RPMI7951 (cell line): ENCODE results near the gene ECHDC3. TPM values are rescaled to one million over a fixed set of nuclear protein-coding genes. Genes with fewer than 3 reads are reported as not detected.

Experiments
- DNase-seq: peaks from one replicate; pipeline ENCODE4 v3.0.0-alpha.2; 2012; ENCODE audit warnings: low read depth
- total RNA-seq: library from RNA; depleted of rRNA; stranded (reverse); fragments of >200 nt; shearing (Covaris generic); gene quantifications from 2 replicates; pipeline ENCODE4 v1.2.3, GENCODE V29; 2014

Gene ECHDC3
- total RNA-seq, 1 experiment from 2014 or later = 8.2 TPM

GRCh38 chr10:11748866-11749265 lies 6.7 kb downstream of the ECHDC3 start:
- no peak for DNase-seq

DNA sequence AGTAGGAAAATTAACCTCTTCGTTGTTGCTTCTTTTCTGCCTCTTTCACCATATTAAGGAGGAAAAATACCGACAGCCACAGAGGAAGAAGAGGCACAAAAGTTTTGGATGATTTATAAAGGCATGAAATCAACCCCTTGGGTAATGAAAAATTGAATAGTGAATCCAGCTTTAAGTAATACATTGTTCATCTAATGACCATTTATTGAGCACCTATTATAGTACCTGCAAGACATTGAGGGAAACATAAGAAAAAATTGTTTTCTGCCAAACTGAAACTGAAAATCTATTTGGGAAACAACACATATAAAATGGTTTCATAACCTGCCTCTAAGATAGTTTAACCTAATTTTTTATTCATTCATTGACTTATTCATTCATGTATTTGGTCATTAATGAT lies 8.2 kb downstream of the ECHDC3 start:
- DNase-seq = no peak

DNA sequence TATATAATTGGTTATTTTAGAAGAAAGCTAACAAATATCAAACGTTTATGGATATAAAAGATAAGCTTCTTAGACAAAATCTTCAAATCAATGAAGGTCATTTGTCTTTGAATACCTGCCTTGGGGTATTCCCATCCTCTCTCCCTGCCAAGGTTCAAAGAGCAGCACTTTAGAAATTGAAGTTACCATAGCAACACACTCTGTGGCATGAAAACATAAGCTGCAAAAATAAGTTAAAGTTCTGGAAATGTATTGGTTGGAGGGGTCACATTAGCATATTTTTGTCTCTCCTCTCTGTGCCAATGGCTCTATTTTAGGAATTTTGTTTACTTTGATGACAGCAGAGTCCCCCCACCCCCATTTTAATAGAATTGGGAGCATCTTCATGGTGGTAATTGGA lies 12.0 kb downstream of the ECHDC3 start:
- no peak for DNase-seq

DNA sequence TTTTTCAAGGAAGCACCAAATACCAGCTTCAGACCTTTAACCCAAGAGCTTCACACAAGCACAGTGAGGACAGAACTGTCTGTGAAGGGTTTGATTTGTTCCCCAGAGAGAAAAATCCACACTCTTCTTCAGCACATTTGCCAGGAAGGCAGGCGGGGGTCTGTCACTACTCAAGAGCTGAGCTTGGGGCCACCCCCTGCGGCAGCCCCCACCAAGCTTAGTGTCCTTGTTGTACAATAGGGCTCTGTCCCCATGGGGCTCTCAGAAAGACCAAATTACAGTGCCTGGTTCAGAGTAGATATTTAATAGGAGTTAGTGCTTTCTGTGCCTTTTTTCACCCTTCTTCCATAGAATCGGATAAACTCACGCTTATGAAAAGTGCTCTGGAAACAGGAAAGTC lies 12.4 kb downstream of the ECHDC3 start:
- no peak for DNase-seq

GRCh38 chr10:11755512-11756263 lies 13.5 kb downstream of the ECHDC3 start:
- no peak for DNase-seq

DNA sequence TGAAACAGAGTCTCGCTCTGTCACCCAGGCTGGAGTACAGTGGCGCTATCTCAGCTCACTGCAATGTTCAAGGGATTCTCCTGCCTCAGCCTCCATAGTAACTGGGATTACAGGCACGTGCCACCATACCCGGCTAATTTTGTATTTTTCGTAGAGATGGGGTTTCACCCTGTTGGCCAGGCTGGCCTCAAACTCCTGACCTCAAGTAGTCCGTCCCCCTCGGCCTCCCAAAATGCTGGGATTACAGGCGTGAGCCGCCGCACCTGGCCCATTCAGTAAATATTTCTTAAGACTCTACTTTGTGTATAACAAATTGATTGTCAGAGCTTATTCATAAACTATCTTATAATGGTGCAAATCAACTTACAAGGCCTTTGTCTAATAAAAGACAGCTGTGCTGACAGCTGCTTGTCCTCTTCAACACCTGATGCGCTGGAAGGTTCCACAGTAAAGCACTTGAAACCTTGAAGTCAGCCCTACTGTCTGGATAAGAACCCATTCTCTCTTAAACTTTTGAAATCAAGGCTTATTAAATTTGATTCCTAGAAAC lies 14.7 kb downstream of the ECHDC3 start:
- DNase-seq = no peak

DNA sequence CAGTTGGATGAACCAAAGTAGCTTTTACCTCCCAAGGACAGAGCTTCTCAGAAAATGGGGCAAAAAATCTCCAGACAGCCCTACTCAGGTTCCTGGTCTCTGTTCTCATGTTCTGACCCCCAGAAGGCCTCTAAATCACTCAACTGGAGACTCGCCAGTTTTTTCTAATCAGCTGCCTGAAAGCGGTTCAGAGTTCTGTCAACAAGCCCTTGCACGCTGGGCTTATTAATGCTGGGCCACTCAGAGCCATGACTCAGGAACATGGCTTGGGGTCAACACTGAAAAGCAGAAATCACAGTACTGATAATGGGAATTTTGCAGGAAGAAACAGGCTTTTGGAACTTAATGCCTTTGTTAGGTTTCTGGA lies 15.3 kb downstream of the ECHDC3 start:
- DNase-seq = peak; percentile 27

- DNase-seq = peak; percentile 61
Observed at GRCh38 chr10:11757821-11758463, 15.8 kb downstream of the ECHDC3 start.

GRCh38 chr10:11758527-11759236 lies 16.5 kb downstream of the ECHDC3 start:
- no peak for DNase-seq

- DNase-seq = no peak
Observed at GRCh38 chr10:11759347-11759746, 17.2 kb downstream of the ECHDC3 start.

DNA sequence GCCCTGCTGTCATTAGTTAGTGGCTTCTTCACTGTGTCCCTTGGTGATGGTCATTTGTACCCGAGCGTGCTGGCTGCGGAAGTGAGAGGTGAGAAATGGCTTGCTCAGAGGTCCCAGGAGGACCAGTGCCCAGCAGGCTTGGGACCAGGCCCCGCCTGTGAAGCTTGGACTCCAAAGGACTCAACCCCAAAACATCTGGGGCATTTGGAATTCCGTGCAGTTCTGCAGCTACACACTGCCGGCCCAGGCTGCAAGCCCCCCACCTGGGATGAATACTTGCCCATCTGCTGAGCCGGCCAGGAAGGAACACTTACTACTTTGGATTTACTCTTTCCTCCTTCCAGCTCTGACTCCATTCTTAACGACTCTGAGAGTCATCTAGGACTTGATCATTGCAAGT lies 18.0 kb downstream of the ECHDC3 start:
- no peak for DNase-seq

- no peak for DNase-seq
Observed at GRCh38 chr10:11760861-11761260, 18.7 kb downstream of the ECHDC3 start.

DNA sequence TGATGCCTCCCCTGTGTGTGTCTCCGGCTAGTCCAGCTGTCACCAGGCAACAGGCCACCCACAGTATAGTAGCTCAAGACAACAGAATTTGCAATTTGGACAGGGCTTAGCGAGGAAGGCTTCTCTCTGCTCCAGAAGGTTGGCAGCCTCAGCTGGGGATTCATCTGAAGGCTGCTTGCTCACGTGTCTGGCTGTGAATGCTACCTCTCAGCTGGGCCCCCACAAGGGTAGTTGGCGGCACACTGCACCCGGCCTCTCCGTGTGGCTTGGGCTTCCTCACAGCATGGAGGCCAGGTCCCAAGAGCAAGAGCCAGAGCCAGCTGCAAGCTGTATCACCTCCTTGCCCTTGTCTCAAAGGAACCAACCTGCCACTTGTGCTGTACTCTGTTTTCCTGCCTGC lies 19.2 kb downstream of the ECHDC3 start:
- DNase-seq = no peak

DNA sequence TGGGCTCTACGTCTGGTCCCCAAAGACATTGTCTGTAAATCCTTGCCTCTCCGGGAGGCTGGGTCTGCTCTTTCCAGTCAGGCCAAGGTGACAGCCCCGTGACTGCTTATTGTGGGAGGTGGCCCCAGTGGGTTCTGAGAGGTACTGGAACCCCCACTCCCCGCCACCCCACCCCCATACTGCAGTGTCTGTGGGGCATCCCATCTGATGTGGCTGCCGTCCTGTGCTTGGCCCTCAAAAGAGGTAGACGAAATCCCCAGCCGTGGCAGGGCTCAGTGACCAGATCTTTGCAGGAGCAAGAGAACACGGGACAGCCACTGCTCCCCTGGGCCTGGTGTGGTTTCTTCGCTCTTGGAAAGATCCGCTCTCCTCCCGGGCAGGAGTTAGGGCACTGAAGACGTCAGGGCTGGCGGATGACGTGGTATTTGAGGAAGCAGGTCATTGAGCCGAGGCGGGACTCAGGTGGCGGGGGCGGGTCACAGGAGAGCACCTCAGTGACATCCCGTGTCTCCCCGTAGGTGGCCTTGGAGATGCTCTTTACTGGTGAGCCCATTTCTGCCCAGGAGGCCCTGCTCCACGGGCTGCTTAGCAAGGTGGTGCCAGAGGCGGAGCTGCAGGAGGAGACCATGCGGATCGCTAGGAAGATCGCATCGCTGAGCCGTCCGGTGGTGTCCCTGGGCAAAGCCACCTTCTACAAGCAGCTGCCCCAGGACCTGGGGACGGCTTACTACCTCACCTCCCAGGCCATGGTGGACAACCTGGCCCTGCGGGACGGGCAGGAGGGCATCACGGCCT lies 20.7 kb downstream of the ECHDC3 start:
- DNase-seq = no peak

GRCh38 chr10:11763501-11763861 lies 21.3 kb downstream of the ECHDC3 start:
- no peak for DNase-seq

DNA sequence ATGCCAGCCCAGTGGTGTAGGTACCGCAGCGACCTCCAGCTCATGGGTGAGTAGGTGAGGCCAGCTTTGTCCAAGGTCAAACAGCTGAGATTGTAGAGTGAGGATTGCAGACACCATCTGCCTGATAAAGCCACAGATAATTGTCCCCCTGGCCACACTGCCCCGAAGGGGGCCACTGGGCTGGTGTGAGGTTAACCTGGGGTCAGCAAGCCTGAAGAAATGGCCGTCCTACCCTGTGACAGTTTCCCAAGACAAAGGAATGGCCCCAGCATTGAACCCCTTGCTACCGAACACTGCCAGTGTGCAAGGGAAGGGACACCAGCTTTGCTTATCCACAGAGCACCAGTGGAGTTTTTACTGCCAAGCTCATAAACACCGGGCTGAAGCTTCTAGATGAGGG lies 23.0 kb downstream of the ECHDC3 start:
- no peak for DNase-seq

DNA sequence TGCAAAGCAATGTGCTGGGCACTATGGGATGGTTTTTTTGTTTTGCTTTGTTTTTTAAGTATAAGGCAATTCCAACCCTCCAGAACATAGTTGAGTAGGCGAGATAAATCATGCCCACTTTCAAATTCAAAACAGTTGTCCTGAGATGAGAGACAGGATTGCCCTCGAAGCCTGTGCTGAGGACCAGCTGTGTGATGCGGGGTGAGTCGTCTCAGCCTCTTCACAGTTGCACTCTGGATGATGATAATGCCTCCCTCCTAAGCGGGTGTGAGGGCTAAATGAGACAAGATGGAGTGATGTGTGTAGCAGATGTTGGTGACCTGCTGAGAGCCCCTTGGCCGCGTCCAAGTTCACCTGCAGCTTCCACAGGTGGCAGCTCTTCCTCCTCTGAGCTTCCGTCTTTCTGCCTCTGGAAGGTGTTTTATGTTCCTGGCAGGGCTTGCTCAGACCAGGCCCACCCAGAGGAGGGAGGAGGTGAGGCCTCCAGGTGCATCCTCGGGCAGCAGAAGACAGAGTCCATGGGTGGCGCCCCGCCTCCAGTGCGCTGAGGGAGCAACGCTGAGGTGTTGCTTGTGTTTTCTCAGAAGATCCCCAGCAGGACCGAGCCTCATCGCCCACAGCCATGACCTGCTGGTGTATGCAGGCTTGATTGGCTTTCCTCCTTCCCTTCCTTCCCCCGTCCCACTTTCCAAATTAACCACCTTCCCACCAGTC lies 30.6 kb downstream of the ECHDC3 start:
- no peak for DNase-seq

GRCh38 chr10:11773761-11774441 lies 31.7 kb downstream of the ECHDC3 start:
- DNase-seq = no peak

GRCh38 chr10:11775412-11775811 lies 33.2 kb downstream of the ECHDC3 start:
- DNase-seq = no peak

GRCh38 chr10:11776080-11776479 lies 33.9 kb downstream of the ECHDC3 start:
- DNase-seq = no peak

GRCh38 chr10:11781114-11781513 lies 38.9 kb downstream of the ECHDC3 start:
- DNase-seq = no peak
